Liver (tissue), 9 donors: Measurements from ENCODE around the gene COL26A1. TPM values are rescaled to one million over a fixed set of nuclear protein-coding genes. Genes with fewer than 3 reads are reported as not detected.

Experiments used
- DNase-seq: peaks from one replicate; pipeline ENCODE4 v3.0.0-alpha.2; 2017; ENCODE audit warnings: low spot score
- H3K27ac ChIP-seq, 2 donors: one replicate each; pipeline ENCODE4 v1.7.0; 2013; ENCODE audit warnings: inconsistent platforms in 2 of 2, low read length in 2 of 2, control low read depth in 1 of 2, low read depth in 1 of 2, mild to moderate bottlenecking in 1 of 2
- H3K27me3 ChIP-seq, 4 donors: one replicate each; pipeline versions ENCODE4 v1.6.1 to v1.7.0; 2013; ENCODE audit warnings: low read length in 3 of 4, inconsistent platforms in 1 of 4, mild to moderate bottlenecking in 1 of 4, moderate library complexity in 1 of 4; ENCODE audit not compliant: control insufficient read depth in 4 of 4, insufficient read depth in 4 of 4
- H3K36me3 ChIP-seq, 4 donors: one replicate each; pipeline versions ENCODE4 v1.6.1 to v1.7.0; 2013; ENCODE audit warnings: low read length in 3 of 4, mild to moderate bottlenecking in 3 of 4, low read depth in 1 of 4, moderate library complexity in 1 of 4; ENCODE audit not compliant: control insufficient read depth in 4 of 4, insufficient read depth in 3 of 4
- H3K4me1 ChIP-seq, 4 donors: one replicate each; pipeline versions ENCODE4 v1.6.1 to v1.7.0; 2013; ENCODE audit warnings: low read length in 3 of 4, mild to moderate bottlenecking in 3 of 4, moderate library complexity in 1 of 4; ENCODE audit not compliant: control insufficient read depth in 4 of 4, insufficient read depth in 4 of 4
- H3K4me3 ChIP-seq, 3 donors: one replicate each; pipeline versions ENCODE4 v1.6.1 to v1.7.0; 2013; ENCODE audit warnings: low read length in 3 of 3, control low read depth in 1 of 3, low read depth in 1 of 3, mild to moderate bottlenecking in 1 of 3
- H3K9ac ChIP-seq, 2 donors: one replicate each; pipeline ENCODE4 v1.7.0; 2013; ENCODE audit warnings: low read length in 2 of 2, mild to moderate bottlenecking in 2 of 2, moderate library complexity in 2 of 2, control low read depth in 1 of 2, low read depth in 1 of 2
- H3K9me3 ChIP-seq, 4 donors: one replicate each; pipeline versions ENCODE4 v1.6.1 to v1.7.0; 2013; ENCODE audit warnings: low read length in 3 of 4; ENCODE audit not compliant: control insufficient read depth in 4 of 4
- CTCF ChIP-seq: fragments of 150-350 bp; IDR thresholded peaks from 2 replicates; pipeline ENCODE4 v1.5.1; 2017; ENCODE audit warnings: improper control_type of control experiment, low read depth, low read length; ENCODE audit not compliant: missing input control
- GABPA ChIP-seq, 2 donors: IDR thresholded peaks in 1 of 2; conservative IDR thresholded peaks in 1 of 2; 2 replicates each; pipeline ENCODE4 v1.6.1; 2016; ENCODE audit warnings: antibody characterized with exemption in 2 of 2, mild to moderate bottlenecking in 1 of 2, moderate library complexity in 1 of 2
- MAX ChIP-seq: IDR thresholded peaks from 2 replicates; pipeline ENCODE4 v1.6.1; 2016; ENCODE audit warnings: antibody characterized with exemption
- NR2F2 ChIP-seq: IDR thresholded peaks from 2 replicates; pipeline ENCODE4 v1.6.1; 2016; ENCODE audit warnings: antibody characterized with exemption
- RAD21 ChIP-seq, 2 donors: IDR thresholded peaks; 2 replicates each; pipeline ENCODE4 v1.6.1; 2016; ENCODE audit warnings: antibody characterized with exemption in 2 of 2, mild to moderate bottlenecking in 2 of 2
- REST ChIP-seq: IDR thresholded peaks from 2 replicates; pipeline ENCODE4 v1.6.1; 2016; ENCODE audit warnings: antibody characterized with exemption, mild to moderate bottlenecking
- YY1 ChIP-seq: IDR thresholded peaks from 2 replicates; pipeline ENCODE4 v1.6.1; 2016; ENCODE audit warnings: antibody characterized with exemption, mild to moderate bottlenecking
- WGBS: extraction: QIAGEN DNeasy Blood & Tissue Kit; methylation state at CpG from one replicate; pipeline ENCODE4 v1.1.7; 2013; 5-methylcytosine and 5-hydroxymethylcytosine counted together
- polyA plus RNA-seq, 2 donors: library from polyadenylated mRNA; stranded (reverse) in 1 of 2; unstranded in 1 of 2; fragments of 200-250 nt in 1 of 2; fragments of >200 nt in 1 of 2; fragmentation: Nextera tagmentation in 1 of 2; extraction: Ambion mirVana in 1 of 2; gene quantifications; one replicate each; pipeline versions ENCODE4 v1.2.1 to v1.2.3, GENCODE V29; 2013 to 2015
- total RNA-seq, 2 donors: library from RNA; depleted of rRNA; stranded (reverse); fragments of >200 nt; gene quantifications; one replicate each; pipeline ENCODE4 v1.2.3, GENCODE V29; 2014
- donor health status: healthy.
- donor health status: healthy.
- donor health status: healthy.
- donor health status: healthy.
- donor health status: healthy.

The COL26A1 gene
- total and polyA plus RNA-seq, 4 donors: 0.76 to 1.8 (median 0.96) TPM

DNA sequence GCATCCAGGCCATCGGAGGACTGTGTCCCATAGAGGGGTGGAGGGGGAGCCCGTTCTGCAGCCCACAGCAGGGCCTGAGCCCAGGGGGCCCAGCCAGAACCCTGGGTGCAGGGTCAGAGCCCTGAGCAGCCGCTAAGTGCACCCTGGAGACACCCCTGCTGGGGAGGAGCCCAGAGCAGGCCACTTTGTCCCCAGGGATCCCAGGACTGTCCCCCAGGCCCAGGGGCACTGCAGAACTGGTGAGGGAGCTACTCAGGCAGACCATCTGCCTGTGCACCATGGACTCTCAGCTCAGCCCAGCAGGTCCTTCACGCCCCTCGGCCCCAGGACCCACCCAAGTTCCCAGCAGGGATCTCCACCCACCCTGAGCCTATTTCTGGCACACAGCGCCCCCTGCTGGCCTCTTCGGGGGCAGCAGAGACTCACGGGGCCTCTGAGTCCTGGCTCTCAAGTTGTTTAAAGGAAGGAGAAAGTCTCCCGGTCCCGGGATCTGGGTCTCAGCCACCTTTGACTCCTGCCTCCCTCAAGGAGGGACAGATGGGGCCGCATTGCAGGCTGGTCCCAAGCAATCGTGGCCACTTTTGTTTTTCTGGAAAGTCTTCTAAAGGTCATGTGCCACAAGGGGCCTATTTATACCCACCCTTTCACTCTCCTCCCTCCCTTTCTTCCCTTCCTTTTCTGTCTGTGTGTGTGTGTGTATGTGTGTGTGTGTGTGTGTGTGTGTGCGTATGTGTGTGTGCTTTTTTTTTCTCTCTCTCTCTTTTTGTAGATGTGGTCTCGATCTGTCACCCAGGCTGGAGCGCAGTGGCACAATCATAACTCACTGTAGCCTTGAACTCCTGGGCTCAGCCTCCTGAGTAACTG is 176.2 kb downstream of the COL26A1 start:
- Histone ChIP-seq H3K9ac (no peak overlapping the region), H3K4me3 (no peak overlapping the region), H3K36me3 (no peaks in the 10 kb centered on the region), H3K4me1 (peaks cover 17 to 41% (median 30%) of the 10 kb centered on the region in 4 donors), H3K9me3 (no peaks in the 10 kb centered on the region), H3K27me3 (no peaks in the 10 kb centered on the region), H3K27ac (no peak overlapping the region)
- peak; percentile 78 for DNase-seq
- TF ChIP-seq NR2F2: no peak
- peak; percentile 81 for TF ChIP-seq CTCF
- peak; percentile 80 to 81 for TF ChIP-seq RAD21 (IDR thresholded peaks at IDR 0.05)
- 32% methylated on average over 15 of the region's 15 CpGs for WGBS

DNA sequence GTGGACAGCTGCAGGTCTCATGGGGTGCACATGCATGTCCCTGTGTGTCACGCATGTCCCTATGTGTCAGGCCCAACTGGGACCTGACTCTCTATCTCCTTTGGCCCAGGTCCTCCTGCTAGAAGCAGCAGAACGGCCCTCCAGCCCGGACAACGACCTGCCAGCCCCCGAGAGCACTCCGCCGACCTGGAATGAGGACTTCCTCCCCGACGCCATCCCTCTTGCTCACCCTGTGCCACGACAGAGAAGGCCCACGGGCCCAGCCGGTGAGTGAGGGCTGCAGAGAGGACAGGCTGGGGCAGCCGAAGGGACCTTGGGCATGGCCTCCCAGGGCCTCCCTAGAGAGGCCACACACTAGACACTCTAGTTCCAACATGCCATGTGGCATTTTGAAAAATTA is 177.1 kb downstream of the COL26A1 start:
- H3K36me3 ChIP-seq: no peaks in the 10 kb centered on the region
- DNase-seq: no peak
- no peak overlapping the region for H3K9ac ChIP-seq
- H3K4me3 ChIP-seq: no peak overlapping the region
- TF ChIP-seq GABPA (IDR thresholded peaks at IDR 0.05 in 1 of 2, conservative IDR thresholded peaks at IDR 0.05 in 1 of 2): no peak
- no peak for TF ChIP-seq YY1
- H3K9me3 ChIP-seq: no peaks in the 10 kb centered on the region
- no peaks in the 10 kb centered on the region for H3K27me3 ChIP-seq
- no peak overlapping the region for H3K27ac ChIP-seq
- peaks cover 17 to 38% (median 29%) of the 10 kb centered on the region in 4 donors for H3K4me1 ChIP-seq
- WGBS: 88% methylated on average over 13 of the region's 13 CpGs

GRCh38 chr7:101542527-101543241 is 180.0 kb downstream of the COL26A1 start:
- no peaks in the 10 kb centered on the region for H3K27me3 ChIP-seq
- no peaks in the 10 kb centered on the region for H3K36me3 ChIP-seq
- DNase-seq: peak; percentile 83
- no peaks in the 10 kb centered on the region for H3K9me3 ChIP-seq
- no peak overlapping the region for H3K9ac ChIP-seq
- peaks cover 0 to 10% (median 5%) of the 10 kb centered on the region in 4 donors for H3K4me1 ChIP-seq
- 38% methylated on average over 16 of the region's 16 CpGs for WGBS
- H3K4me3 ChIP-seq: no peak overlapping the region
- TF ChIP-seq MAX (no peak), REST (no peak), CTCF (peak; percentile 91), RAD21 (IDR thresholded peaks at IDR 0.05) (peak; percentile 88 to 91), GABPA (IDR thresholded peaks at IDR 0.05 in 1 of 2, conservative IDR thresholded peaks at IDR 0.05 in 1 of 2) (no peak)
- no peak overlapping the region for H3K27ac ChIP-seq
